ENCODE data around the gene GAREM1. TPM values are rescaled to one million over a fixed set of nuclear protein-coding genes. Genes with fewer than 3 reads are reported as not detected.

Gene GAREM1
- total RNA-seq, 1 donor = 0.86 TPM

DNA sequence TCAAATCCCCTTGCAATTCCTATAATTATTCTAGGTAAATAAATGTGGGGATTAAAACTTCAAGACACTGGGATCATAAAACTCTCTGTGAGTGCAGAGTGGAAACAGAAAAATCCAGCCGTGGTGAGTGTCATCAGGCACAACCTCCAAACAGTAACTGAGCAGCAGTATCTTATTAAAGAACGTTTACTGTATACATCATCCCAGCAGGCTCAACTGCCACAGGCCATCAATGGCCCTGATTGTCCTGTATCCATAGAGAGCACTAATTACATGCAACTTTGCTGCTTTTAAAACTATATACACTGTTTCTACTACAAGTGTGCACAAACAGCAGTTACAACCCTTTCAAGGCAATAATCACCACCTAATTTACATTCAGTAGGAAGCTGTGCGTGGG is 23.9 kb downstream of the GAREM1 start:
- no peak for DNase-seq (ENCODE audit: low read depth)
- no peak overlapping the region for H3K4me3 ChIP-seq (ENCODE audit: low read depth, low read length)
- TF ChIP-seq CTCF (IDR thresholded peaks at IDR 0.05; ENCODE audit: insufficient read depth, low read depth, low read length) = no peak

GRCh38 chr18:32445846-32446245 is 24.8 kb downstream of the GAREM1 start:
- no peak for DNase-seq (ENCODE audit: low read depth)
- TF ChIP-seq CTCF (IDR thresholded peaks at IDR 0.05; ENCODE audit: insufficient read depth, low read depth, low read length) = no peak
- no peak overlapping the region for H3K4me3 ChIP-seq (ENCODE audit: low read depth, low read length)

GRCh38 chr18:32443706-32444215 is 26.9 kb downstream of the GAREM1 start:
- no peak overlapping the region for H3K4me3 ChIP-seq (ENCODE audit: low read depth, low read length)
- DNase-seq (ENCODE audit: low read depth) = no peak
- no peak for TF ChIP-seq CTCF (IDR thresholded peaks at IDR 0.05; ENCODE audit: insufficient read depth, low read depth, low read length)

- TF ChIP-seq CTCF (IDR thresholded peaks at IDR 0.05; ENCODE audit: insufficient read depth, low read depth, low read length) = no peak
- no peak for DNase-seq (ENCODE audit: low read depth)
- no peak overlapping the region for H3K4me3 ChIP-seq (ENCODE audit: low read depth, low read length)
Observed at GRCh38 chr18:32443033-32443705, 27.5 kb downstream of the GAREM1 start.

DNA sequence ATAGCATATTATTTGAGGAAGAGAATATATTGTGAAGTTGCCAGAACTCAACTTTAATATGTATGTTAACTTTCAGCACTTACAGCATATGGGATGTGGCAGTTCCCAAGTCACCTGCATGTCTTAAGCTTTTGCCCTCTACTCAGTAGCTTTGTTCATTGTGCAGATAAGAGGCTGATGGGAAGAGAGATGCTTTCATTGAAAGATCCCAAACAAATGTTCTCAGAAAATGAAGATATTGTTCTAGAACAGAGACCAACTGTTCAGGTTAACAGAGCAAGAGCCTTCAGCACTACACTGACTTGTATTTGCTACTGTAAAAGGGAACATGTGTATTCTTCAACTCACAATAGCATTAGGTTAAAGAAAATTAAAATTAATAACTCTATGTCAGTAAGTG is 28.1 kb downstream of the GAREM1 start:
- no peak for DNase-seq (ENCODE audit: low read depth)
- H3K4me3 ChIP-seq (ENCODE audit: low read depth, low read length) = no peak overlapping the region
- no peak for TF ChIP-seq CTCF (IDR thresholded peaks at IDR 0.05; ENCODE audit: insufficient read depth, low read depth, low read length)

GRCh38 chr18:32441533-32441932 is 29.1 kb downstream of the GAREM1 start:
- TF ChIP-seq CTCF (IDR thresholded peaks at IDR 0.05; ENCODE audit: insufficient read depth, low read depth, low read length) = no peak
- no peak overlapping the region for H3K4me3 ChIP-seq (ENCODE audit: low read depth, low read length)
- DNase-seq (ENCODE audit: low read depth) = peak; percentile 11

GRCh38 chr18:32440518-32440917 is 30.2 kb downstream of the GAREM1 start:
- TF ChIP-seq CTCF (IDR thresholded peaks at IDR 0.05; ENCODE audit: insufficient read depth, low read depth, low read length) = no peak
- no peak for DNase-seq (ENCODE audit: low read depth)
- H3K4me3 ChIP-seq (ENCODE audit: low read depth, low read length) = no peak overlapping the region

Measured in fibroblast of villous mesenchyme (primary cell).